NB4 (cell line): ENCODE data around the gene POLR2I.

Experiments used
- CTCF ChIP-seq: IDR thresholded peaks from one replicate; pipeline ENCODE4 v1.5.1; 2012; ENCODE audit warnings: low read depth, low read length
- MAX ChIP-seq: IDR thresholded peaks from 2 replicates; pipeline ENCODE4 v1.6.1; 2011; ENCODE audit warnings: low read depth, low read length
- MYC ChIP-seq: IDR thresholded peaks from 2 replicates; pipeline ENCODE4 v1.6.1; 2011; ENCODE audit warnings: low read depth, low read length
- POLR2A ChIP-seq: IDR thresholded peaks from 2 replicates; pipeline ENCODE4 v1.6.1; 2011; ENCODE audit warnings: mild to moderate bottlenecking; ENCODE audit not compliant: insufficient read length; ENCODE audit errors: extremely low read depth

GRCh38 chr19:36090910-36091695 is 23.6 kb downstream of the POLR2I start:
- TF ChIP-seq CTCF (no peak), MAX (no peak), MYC (no peak), POLR2A (no peak)
